Fibroblast of mammary gland (primary cell): ENCODE data around the gene WWC2.

ENCODE experiments used
- DNase-seq: peaks from one replicate; pipeline ENCODE4 v3.0.0-alpha.2; 2010; ENCODE audit warnings: low read depth
- H3K4me3 ChIP-seq: 2 replicates; pipeline ENCODE4 v1.5.1; 2011; ENCODE audit warnings: low read depth, mild to moderate bottlenecking, low read length, moderate library complexity; ENCODE audit not compliant: control insufficient read depth
- TF ChIP-seq, protein P1 (sequence below): conservative IDR thresholded peaks from 2 replicates; pipeline ENCODE4 v1.5.1; 2011; ENCODE audit warnings: low read depth, low read length, inconsistent platforms; ENCODE audit not compliant: control insufficient read depth, insufficient read depth

Gene WWC2

DNA sequence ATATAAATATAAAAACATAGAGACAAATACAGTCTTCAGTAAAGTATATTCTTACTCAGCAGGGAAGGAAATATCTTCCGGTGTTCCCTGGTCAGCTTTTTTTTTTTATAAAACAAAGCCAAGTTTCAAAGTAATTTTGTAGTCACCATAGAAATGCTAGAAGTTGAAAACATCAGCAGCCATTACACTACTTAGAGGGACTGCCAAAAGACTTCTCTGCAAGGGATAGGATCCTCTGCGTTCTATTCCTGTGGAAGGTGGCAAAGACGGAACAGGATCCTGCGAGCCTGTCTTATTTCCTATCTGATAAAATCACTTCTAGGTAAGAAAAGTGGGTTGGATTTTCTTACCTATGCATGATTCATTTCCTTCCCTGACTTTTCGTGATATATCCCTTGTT is 201.6 kb downstream of the WWC2 start:
- TF ChIP-seq, protein P1, sequence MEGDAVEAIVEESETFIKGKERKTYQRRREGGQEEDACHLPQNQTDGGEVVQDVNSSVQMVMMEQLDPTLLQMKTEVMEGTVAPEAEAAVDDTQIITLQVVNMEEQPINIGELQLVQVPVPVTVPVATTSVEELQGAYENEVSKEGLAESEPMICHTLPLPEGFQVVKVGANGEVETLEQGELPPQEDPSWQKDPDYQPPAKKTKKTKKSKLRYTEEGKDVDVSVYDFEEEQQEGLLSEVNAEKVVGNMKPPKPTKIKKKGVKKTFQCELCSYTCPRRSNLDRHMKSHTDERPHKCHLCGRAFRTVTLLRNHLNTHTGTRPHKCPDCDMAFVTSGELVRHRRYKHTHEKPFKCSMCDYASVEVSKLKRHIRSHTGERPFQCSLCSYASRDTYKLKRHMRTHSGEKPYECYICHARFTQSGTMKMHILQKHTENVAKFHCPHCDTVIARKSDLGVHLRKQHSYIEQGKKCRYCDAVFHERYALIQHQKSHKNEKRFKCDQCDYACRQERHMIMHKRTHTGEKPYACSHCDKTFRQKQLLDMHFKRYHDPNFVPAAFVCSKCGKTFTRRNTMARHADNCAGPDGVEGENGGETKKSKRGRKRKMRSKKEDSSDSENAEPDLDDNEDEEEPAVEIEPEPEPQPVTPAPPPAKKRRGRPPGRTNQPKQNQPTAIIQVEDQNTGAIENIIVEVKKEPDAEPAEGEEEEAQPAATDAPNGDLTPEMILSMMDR, result no peak
- no peak overlapping the region for H3K4me3 ChIP-seq
- no peak for DNase-seq

DNA sequence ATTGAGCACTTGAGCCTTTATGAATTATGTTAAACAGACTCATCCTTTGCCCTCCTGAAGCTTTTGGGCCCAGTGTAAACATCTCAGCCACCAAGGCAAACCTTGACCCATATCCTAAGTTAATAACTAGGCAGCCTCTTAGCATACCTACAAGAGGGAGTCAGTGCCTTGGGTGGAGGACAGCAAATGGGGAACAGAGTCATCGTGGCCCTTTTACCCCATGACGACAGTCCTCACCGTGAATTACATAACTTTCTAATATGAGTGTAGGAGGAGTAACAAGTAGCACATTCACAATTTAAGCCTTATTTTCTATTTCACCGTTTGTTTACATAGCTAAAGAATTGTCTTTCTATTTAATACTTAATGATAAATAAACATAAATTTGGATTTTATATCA is 204.2 kb downstream of the WWC2 start:
- DNase-seq, result peak; percentile 14
- TF ChIP-seq, protein P1, result no peak
- H3K4me3 ChIP-seq, result no peak overlapping the region

DNA sequence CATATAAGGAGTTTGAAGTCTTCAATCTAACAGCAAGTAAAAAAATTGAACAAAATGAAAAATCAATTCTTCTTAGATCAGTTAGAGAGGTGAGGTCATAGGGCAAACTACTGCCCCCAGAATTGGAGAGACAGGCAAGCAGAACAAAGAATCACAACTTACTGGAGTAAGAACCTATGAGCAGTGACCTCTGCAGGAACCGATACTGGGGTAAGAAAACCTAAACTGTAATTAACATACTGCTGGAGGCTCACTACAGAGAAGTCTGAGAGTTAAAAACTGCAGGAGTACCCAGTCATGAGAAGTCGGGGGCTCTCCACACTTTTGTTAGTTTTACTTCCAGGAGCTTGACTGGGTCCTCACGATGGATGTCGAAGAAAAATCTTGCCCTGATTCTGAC is 205.0 kb downstream of the WWC2 start:
- no peak for DNase-seq
- H3K4me3 ChIP-seq, result no peak overlapping the region
- TF ChIP-seq, protein P1, result no peak

DNA sequence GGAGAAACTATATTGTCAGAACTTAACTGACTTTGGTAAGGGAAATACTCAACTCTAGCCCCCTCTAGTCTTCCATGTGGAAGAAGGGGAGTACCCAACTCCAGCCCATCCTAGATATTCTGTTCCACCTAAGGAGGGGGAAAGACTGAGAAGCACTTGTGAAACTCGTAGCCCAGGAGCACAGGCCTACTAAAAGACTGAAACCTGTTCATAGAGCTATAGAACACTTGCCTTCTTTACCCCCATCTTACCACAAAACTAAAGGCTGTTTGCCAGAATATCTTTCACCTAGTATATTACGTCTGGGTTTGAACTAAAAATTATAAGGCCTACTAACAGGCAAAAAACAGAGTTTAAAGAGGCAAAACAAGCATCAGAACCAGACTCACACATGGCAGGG is 205.5 kb downstream of the WWC2 start:
- no peak overlapping the region for H3K4me3 ChIP-seq
- TF ChIP-seq, protein P1, result no peak
- DNase-seq, result no peak

DNA sequence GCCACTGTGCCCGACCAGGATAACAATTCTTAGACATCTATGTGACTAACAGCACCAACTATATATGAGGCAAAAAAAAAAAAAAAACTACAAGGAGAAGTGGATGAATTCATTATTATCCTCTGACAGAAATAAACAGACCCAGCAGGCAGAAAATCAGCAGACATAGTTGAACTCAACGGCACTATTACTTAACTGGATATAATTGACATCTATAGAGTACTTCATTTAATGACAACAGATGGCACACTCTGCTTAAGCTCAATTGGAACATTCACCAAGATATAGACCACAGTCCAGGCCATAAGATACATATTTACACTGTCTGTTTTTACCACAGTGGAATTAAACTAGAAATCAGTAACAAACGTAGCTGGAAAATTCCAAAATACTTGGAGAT is 207.8 kb downstream of the WWC2 start:
- no peak for DNase-seq
- no peak overlapping the region for H3K4me3 ChIP-seq
- TF ChIP-seq, protein P1, result no peak

DNA sequence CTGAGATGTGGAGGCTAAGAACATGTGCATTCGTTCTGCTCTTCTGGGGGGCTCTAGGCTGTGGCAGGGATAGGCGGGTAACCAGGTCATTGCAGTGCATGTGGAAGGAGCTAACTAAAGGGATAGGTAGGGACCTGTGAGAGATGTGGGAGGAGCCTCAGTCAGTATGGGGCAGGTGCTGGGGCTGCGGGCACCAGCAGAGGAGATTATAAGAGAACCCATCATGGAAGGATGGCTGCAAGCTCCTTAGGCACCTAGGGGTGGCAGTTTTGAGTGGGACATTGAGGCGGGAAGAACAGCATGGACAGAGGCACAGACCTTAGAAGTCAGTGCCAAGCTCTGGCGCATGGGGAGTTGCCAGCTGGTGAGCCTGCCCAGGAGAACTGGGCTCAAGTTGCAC is 213.8 kb downstream of the WWC2 start:
- no peak for DNase-seq
- TF ChIP-seq, protein P1, result no peak
- no peak overlapping the region for H3K4me3 ChIP-seq

DNA sequence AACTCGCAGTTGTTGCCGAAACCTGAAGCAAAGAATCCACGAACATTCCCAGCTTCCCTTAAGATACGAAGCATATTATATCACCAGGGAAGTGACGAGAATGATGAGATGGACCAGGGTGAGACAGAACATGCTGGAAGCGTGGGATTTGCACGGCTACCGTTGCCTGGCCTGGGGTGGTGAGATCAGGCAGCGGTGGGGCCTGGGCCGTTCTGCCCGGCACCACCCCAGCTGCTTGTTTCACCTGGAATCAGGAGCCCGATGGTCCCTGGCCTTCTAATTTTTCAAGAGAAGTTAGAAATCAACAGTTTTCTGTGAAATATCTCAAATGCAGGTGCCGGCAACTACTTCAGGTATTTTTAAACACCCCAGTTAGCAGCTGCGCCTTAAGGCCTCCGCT is 215.3 kb downstream of the WWC2 start:
- DNase-seq, result no peak
- H3K4me3 ChIP-seq, result no peak overlapping the region
- TF ChIP-seq, protein P1, result no peak
